ENCODE data around the gene USP11.

- TF ChIP-seq EZH2 (IDR thresholded peaks at IDR 0.05; ENCODE audit: borderline replicate concordance, insufficient read depth, low read depth, low read length, poor library complexity, severe bottlenecking): no peak
- TF ChIP-seq, protein P1, sequence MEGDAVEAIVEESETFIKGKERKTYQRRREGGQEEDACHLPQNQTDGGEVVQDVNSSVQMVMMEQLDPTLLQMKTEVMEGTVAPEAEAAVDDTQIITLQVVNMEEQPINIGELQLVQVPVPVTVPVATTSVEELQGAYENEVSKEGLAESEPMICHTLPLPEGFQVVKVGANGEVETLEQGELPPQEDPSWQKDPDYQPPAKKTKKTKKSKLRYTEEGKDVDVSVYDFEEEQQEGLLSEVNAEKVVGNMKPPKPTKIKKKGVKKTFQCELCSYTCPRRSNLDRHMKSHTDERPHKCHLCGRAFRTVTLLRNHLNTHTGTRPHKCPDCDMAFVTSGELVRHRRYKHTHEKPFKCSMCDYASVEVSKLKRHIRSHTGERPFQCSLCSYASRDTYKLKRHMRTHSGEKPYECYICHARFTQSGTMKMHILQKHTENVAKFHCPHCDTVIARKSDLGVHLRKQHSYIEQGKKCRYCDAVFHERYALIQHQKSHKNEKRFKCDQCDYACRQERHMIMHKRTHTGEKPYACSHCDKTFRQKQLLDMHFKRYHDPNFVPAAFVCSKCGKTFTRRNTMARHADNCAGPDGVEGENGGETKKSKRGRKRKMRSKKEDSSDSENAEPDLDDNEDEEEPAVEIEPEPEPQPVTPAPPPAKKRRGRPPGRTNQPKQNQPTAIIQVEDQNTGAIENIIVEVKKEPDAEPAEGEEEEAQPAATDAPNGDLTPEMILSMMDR (IDR thresholded peaks at IDR 0.05): no peak
These were observed 1.8 kb downstream of the USP11 start for GRCh38 chrX:47234583-47234982.

All from B cell (primary cell).